ENCODE results near the gene CHRNB2.

Gene CHRNB2

GRCh38 chr1:154565876-154566275, 1.7 kb upstream of the CHRNB2 start:
- Mint-ChIP-seq H3K4me3 (no peak overlapping the region), H3K36me3 (no peaks in the 10 kb centered on the region), H3K4me1 (ENCODE audit: low read depth) (peaks cover 7% of the 10 kb centered on the region), H3K27me3 (peaks cover 4% of the 10 kb centered on the region), H3K9me3 (ENCODE audit: low read depth) (no peaks in the 10 kb centered on the region), H3K27ac (no peak overlapping the region)

GRCh38 chr1:154568157-154568815, 708 bp downstream of the CHRNB2 start:
- Mint-ChIP-seq H3K4me1 (ENCODE audit: low read depth) (peaks cover 7% of the 10 kb centered on the region), H3K27me3 (peaks cover 4% of the 10 kb centered on the region), H3K4me3 (no peak overlapping the region), H3K9me3 (ENCODE audit: low read depth) (no peaks in the 10 kb centered on the region), H3K36me3 (no peaks in the 10 kb centered on the region), H3K27ac (no peak overlapping the region)

- peaks cover 4% of the 10 kb centered on the region for H3K27me3 Mint-ChIP-seq
- H3K9me3 Mint-ChIP-seq (ENCODE audit: low read depth) = no peaks in the 10 kb centered on the region
- H3K4me1 Mint-ChIP-seq (ENCODE audit: low read depth) = peaks cover 7% of the 10 kb centered on the region
- no peak overlapping the region for H3K27ac Mint-ChIP-seq
- no peaks in the 10 kb centered on the region for H3K36me3 Mint-ChIP-seq
- H3K4me3 Mint-ChIP-seq = no peak overlapping the region
Measured at GRCh38 chr1:154571244-154571963, 3.8 kb downstream of the CHRNB2 start.

- Mint-ChIP-seq H3K27me3 (peaks cover 4% of the 10 kb centered on the region), H3K4me3 (no peak overlapping the region), H3K9me3 (ENCODE audit: low read depth) (no peaks in the 10 kb centered on the region), H3K27ac (no peak overlapping the region), H3K36me3 (no peaks in the 10 kb centered on the region), H3K4me1 (ENCODE audit: low read depth) (peaks cover 7% of the 10 kb centered on the region)
Measured at GRCh38 chr1:154571964-154572288, 4.3 kb downstream of the CHRNB2 start.

- H3K27ac Mint-ChIP-seq = no peak overlapping the region
- no peak overlapping the region for H3K4me3 Mint-ChIP-seq
- no peaks in the 10 kb centered on the region for H3K9me3 Mint-ChIP-seq (ENCODE audit: low read depth)
- no peaks in the 10 kb centered on the region for H3K36me3 Mint-ChIP-seq
- peaks cover 2% of the 10 kb centered on the region for H3K27me3 Mint-ChIP-seq
- H3K4me1 Mint-ChIP-seq (ENCODE audit: low read depth) = peaks cover 4% of the 10 kb centered on the region
Measured at GRCh38 chr1:154572468-154573167, 5.0 kb downstream of the CHRNB2 start.

- Mint-ChIP-seq H3K9me3 (ENCODE audit: low read depth) (no peaks in the 10 kb centered on the region), H3K4me3 (no peak overlapping the region), H3K27me3 (peaks cover 2% of the 10 kb centered on the region), H3K36me3 (no peaks in the 10 kb centered on the region), H3K4me1 (ENCODE audit: low read depth) (peaks cover under 1% of the 10 kb centered on the region), H3K27ac (no peak overlapping the region)
Measured at GRCh38 chr1:154573168-154573510, 5.6 kb downstream of the CHRNB2 start.

- no peak overlapping the region for H3K4me3 Mint-ChIP-seq
- H3K27ac Mint-ChIP-seq = no peak overlapping the region
- peaks cover 1% of the 10 kb centered on the region for H3K27me3 Mint-ChIP-seq
- no peaks in the 10 kb centered on the region for H3K4me1 Mint-ChIP-seq (ENCODE audit: low read depth)
- no peaks in the 10 kb centered on the region for H3K9me3 Mint-ChIP-seq (ENCODE audit: low read depth)
- H3K36me3 Mint-ChIP-seq = no peaks in the 10 kb centered on the region
Measured at GRCh38 chr1:154574716-154575115, 7.1 kb downstream of the CHRNB2 start.

- H3K27me3 Mint-ChIP-seq = no peaks in the 10 kb centered on the region
- no peak overlapping the region for H3K27ac Mint-ChIP-seq
- H3K36me3 Mint-ChIP-seq = no peaks in the 10 kb centered on the region
- no peaks in the 10 kb centered on the region for H3K4me1 Mint-ChIP-seq (ENCODE audit: low read depth)
- no peak overlapping the region for H3K4me3 Mint-ChIP-seq
- no peaks in the 10 kb centered on the region for H3K9me3 Mint-ChIP-seq (ENCODE audit: low read depth)
Measured at GRCh38 chr1:154575147-154575927, 7.8 kb downstream of the CHRNB2 start.

GRCh38 chr1:154575951-154576566, 8.5 kb downstream of the CHRNB2 start:
- Mint-ChIP-seq H3K9me3 (ENCODE audit: low read depth) (no peaks in the 10 kb centered on the region), H3K36me3 (no peaks in the 10 kb centered on the region), H3K27ac (no peak overlapping the region), H3K27me3 (no peaks in the 10 kb centered on the region), H3K4me3 (no peak overlapping the region), H3K4me1 (ENCODE audit: low read depth) (no peaks in the 10 kb centered on the region)

- no peaks in the 10 kb centered on the region for H3K36me3 Mint-ChIP-seq
- no peak overlapping the region for H3K4me3 Mint-ChIP-seq
- H3K27ac Mint-ChIP-seq = no peak overlapping the region
Measured at GRCh38 chr1:154577346-154578057, 9.9 kb downstream of the CHRNB2 start.

GRCh38 chr1:154578058-154578418, 10.5 kb downstream of the CHRNB2 start:
- H3K27me3 Mint-ChIP-seq = no peaks in the 10 kb centered on the region
- no peaks in the 10 kb centered on the region for H3K4me1 Mint-ChIP-seq (ENCODE audit: low read depth)
- no peaks in the 10 kb centered on the region for H3K36me3 Mint-ChIP-seq
- H3K27ac Mint-ChIP-seq = no peak overlapping the region
- H3K4me3 Mint-ChIP-seq = no peak overlapping the region
- H3K9me3 Mint-ChIP-seq (ENCODE audit: low read depth) = no peaks in the 10 kb centered on the region

More at GRCh38 chr1:154577346-154578057, 9.9 kb downstream of the CHRNB2 start:
- H3K27me3 Mint-ChIP-seq = no peaks in the 10 kb centered on the region
- no peaks in the 10 kb centered on the region for H3K4me1 Mint-ChIP-seq (ENCODE audit: low read depth)
- no peaks in the 10 kb centered on the region for H3K9me3 Mint-ChIP-seq (ENCODE audit: low read depth)

GRCh38 chr1:154579374-154579773, 11.8 kb downstream of the CHRNB2 start:
- Mint-ChIP-seq H3K36me3 (no peaks in the 10 kb centered on the region), H3K27me3 (no peaks in the 10 kb centered on the region), H3K4me1 (ENCODE audit: low read depth) (no peaks in the 10 kb centered on the region), H3K27ac (peak overlapping the region; percentile 41), H3K4me3 (no peak overlapping the region), H3K9me3 (ENCODE audit: low read depth) (no peaks in the 10 kb centered on the region)

GRCh38 chr1:154581766-154582165, 14.2 kb downstream of the CHRNB2 start:
- H3K4me1 Mint-ChIP-seq (ENCODE audit: low read depth) = no peaks in the 10 kb centered on the region
- no peaks in the 10 kb centered on the region for H3K9me3 Mint-ChIP-seq (ENCODE audit: low read depth)
- no peak overlapping the region for H3K27ac Mint-ChIP-seq
- peaks cover 2% of the 10 kb centered on the region for H3K36me3 Mint-ChIP-seq
- no peaks in the 10 kb centered on the region for H3K27me3 Mint-ChIP-seq
- no peak overlapping the region for H3K4me3 Mint-ChIP-seq

- peaks cover 6% of the 10 kb centered on the region for H3K36me3 Mint-ChIP-seq
- no peak overlapping the region for H3K27ac Mint-ChIP-seq
- no peak overlapping the region for H3K4me3 Mint-ChIP-seq
- H3K9me3 Mint-ChIP-seq (ENCODE audit: low read depth) = no peaks in the 10 kb centered on the region
- H3K27me3 Mint-ChIP-seq = no peaks in the 10 kb centered on the region
- peaks cover 2% of the 10 kb centered on the region for H3K4me1 Mint-ChIP-seq (ENCODE audit: low read depth)
Measured at GRCh38 chr1:154582885-154583284, 15.3 kb downstream of the CHRNB2 start.

All from activated naive CD8-positive, alpha-beta T cell (primary cell).